GM21526 (cell line): ENCODE measurements around the gene ODAD4.
A peak's percentile ranks its signal among the peaks of the same experiment; 100 is the strongest.

Source experiments
- ATAC-seq: cut with Tn5 transposase; IDR thresholded peaks from one replicate; pipeline ENCODE4 v1.9.1; 2021; ENCODE audit warnings: moderate library complexity; ENCODE audit not compliant: unreplicated experiment, low FRiP score

Gene ODAD4

DNA sequence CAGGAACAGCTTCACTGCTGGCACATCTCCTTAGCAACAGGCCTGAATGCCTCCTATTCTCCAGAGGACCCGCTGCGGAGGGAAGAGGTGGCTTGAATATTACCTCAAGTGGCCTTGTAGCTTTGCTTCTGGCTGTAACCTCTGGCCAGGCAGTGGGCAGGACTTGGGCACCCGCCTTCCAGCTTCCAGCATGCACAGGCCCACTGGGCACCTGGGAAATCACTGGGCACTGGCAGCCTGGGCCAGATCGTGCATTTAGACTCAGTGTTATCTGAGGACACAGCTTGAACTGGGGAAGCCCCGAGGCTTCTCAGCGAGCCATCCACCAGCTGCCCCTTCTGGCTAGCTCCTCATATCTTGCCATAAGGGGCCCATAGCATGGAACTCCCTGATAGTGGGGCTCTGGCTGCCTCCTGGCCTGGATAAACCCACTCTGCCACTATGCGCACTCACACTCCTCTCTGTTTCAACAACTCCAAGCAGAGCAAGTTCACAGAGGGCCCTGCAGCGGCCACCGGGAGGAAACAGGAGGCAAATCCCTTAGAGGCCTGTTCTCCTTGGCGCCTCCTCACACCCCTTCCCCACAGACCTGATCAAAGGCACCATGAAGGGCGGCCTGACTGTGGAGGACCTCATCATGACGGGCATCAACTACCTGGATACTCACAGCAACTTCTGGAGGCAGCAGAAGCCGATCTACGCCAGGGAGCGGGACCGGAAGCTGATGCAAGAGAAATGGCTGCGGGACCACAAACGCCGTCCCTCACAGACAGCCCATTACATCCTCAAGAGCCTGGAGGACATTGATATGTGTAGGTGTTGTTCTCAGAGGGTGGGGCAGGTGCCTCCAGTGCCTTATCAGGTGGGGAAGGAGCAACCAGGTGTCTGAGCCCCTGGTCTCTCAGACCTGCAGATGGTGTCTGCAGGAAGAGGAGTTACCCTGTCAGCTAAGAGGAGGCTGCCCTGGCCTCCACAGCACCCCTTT is 7.8 kb downstream of the ODAD4 start:
- no peak for ATAC-seq

DNA sequence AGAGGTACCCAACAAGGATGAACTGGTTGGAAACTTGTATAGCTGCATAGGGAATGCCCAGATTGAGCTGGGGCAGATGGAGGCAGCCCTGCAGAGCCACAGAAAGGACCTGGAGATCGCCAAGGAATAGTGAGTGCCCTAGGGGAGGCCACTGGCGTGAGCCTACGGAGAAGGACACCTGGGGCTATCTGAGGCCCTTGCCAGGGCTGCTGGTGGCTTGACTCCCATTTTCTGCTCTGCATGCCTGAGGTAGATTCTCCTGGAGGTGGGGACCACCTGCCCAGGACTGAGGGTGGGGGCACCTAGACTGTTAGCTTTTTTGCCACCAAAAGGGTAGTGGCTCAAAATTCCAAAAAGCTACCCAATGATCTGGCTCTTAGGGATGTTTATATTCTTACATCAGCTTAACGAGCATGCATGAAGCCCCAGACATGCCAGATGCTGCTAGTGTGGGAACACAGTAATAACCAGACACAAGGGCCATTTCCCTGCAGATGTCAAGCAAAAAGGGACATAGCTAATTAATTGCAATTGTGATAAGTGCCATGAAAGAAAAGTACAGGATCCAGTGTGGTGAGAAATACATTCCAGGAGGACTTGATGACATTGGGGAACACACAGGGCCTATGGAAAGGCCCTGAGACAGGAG is 8.8 kb downstream of the ODAD4 start:
- ATAC-seq = no peak

DNA sequence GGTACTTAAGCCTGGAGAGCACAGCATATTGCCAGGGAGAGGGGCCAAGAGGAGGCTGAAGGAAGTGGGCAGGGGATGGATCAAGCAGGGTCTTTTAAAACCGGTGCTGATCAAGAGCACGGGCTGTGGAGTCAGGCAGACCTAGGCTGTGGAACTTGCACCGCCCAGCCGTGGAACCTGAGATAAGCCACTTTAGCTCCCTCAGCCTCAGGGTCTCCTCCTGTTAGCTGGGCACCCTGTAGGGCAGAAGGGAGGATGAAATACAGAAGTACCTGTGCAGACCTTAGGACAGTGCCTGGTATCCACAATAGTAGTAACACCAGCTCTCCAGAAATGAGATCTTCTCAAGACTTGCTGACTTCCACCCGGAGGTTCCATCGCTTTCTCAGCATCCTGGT is 9.3 kb downstream of the ODAD4 start:
- ATAC-seq = no peak

DNA sequence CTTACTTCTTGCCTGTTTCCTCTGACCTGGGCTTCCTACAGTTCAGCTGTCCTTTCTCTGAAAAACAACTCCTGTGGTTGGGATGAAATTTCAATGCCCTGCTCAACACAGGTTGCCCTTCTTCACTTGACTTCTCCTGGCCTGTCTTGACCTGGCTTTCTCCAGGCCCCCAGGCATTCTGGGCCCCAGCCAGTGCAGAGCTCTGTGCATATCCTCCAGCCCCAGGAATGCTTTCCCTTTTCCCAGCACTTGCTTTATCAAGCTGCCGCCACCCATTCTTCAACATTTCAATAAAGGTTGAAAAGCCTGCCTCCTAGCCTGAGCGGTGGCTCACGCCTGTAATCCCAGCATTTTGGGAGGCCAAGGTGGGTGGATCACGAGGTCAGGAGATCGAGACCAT is 10.8 kb downstream of the ODAD4 start:
- no peak for ATAC-seq

DNA sequence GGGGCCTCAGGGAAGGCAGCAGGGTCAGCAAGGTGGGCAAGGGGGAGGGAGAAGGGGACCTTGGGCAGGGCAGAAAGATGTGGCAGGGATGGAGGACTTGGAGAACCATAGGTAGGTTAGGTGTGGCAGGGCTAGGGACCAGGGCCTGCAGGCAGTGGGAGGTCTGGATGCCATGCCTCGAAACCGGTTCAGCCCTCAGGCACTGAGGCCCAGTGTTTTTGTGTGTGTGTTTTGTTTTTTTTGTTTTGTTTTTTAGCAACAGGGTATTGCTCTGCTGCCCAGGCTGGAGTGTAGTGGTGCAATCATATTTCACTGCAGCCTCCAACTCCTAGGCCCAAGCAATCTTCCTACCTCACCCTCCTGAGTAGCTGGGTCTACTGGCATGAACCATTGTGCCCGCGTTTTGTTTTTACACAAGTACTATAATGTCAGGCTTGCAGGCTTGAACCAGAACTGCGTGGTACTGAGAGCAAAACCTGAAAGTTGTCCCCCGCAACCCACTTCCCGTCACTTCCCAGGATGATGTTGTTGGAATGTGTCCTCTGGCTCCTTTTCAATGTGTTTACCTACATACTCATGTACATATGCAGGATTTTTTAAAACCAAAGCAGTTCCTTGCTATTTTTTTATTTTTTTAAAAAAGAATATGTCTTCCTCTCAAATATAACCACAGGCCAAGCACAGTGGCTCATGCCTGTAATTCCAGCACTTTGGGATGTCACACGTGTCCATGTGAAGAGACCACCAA is 12.4 kb downstream of the ODAD4 start:
- ATAC-seq = no peak

DNA sequence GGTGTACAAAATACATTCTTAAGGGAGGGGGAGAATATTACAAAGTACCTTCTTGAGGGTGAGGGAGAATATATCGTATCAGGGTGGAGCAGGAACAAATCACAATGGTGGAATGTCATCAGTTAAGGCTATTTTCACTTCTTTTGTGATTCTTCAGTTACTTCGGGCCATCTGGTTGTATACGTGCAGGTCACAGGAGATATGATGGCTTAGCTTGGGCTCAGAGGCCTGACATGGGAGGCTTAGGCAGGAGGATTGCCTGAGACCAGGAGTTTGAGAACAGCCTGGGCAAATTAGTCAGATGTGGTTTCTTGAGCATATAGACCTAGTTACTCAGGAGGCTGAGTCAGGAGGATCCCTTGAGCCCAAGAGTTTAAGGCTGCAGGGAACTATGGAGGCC is 13.1 kb downstream of the ODAD4 start:
- ATAC-seq = no peak

DNA sequence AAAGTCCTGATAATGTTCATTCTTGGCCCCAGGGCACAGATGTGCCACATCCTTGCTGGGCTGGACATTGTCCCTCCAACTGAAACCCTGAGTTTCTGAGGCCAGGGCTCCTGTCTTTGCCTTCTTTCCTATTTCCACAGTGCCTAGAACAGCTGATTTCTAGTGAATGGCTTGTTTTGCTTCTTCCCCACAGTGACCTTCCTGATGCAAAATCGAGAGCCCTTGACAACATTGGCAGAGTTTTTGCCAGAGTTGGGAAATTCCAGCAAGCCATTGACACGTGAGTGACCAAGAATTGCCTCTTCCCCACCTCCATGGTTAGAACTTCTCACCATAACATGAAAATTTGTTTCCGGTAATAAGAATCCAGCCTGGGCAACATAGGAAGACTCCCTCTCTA is 14.5 kb downstream of the ODAD4 start:
- no peak for ATAC-seq

DNA sequence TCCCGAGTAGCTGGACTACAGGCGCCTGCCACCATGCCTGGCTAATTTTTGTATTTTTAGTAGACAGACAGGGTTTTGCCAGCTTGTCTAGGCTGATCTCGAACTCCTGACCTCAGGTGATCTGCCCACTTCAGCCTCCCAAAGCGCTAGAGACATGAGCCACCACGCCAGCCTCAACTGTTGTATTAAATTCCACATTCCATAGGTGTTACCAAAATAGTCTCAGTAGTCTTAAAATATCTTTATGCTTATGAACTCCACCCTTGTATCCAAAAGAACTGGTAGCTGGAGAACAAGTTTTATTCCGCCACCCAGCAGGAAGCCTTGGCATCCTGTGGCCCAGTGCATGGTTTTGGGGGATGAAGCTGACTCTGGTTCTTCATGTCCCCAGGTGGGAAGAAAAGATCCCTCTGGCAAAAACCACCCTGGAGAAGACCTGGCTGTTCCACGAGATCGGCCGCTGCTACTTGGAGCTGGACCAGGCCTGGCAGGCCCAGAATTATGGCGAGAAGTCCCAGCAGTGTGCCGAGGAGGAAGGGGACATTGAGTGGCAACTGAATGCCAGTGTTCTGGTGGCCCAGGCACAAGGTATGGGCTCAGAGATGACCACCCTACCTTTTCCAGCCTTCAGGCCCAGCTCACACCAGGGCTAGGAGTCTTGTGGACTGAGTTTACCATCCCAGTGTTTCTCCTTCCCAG is 18.5 kb downstream of the ODAD4 start:
- no peak for ATAC-seq

DNA sequence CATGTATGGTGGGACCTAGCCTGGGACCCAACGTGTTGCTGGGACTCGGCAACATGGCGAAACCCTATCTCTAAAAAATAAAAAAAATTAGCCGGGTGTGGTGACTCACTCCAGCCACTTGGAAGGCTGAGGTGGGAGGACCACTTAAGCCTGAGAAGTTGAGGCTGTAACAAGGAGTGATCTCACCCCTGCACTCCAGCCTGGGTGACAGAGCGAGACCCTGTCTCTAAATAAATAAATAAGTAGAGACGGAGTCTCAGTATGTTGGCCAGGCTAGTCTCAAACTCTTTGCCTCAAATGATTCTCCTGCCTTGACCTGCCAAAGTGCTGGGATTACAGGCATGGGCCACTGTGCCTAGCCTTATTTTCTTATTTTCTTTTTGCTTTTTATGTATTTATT is 26.1 kb downstream of the ODAD4 start:
- ATAC-seq = no peak

DNA sequence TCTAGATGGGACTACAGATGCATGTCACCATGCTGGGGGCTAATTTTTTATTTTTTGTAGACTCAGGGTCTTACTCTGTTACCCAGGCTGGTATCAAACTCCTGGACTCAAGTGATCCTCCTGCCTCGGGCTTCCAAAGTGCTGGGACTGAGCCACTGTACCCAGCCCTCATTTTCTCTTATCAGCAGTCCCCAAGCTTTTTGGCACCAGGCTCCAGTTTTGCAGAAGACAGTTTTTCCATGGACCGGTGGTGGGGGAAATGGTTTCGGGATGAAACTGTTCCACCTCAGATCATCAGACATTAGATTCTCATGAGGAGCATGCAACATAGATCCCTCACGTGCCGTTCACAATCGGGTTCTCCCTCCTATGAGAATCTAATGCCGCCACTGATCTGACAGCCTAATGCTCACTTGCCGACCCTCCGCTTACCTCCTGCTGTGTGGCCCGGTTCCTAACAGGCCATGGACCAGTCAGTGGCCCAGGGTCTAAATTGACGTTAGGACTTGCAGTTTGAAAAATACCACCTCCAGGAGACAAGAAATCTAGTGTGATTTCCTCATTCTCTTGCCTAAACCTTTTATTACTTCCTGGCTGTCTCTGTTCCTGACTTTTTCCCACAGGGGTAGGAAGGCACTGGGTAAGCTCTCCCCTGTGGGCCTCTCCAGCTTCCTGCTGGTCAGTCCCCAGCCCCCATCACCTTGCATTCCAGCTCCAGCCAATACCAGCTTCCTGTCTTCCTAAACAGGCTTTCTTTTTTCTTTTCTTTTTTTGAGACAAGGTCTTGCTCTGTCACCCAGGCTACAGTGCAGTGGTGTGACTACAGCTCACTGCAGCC is 26.8 kb downstream of the ODAD4 start:
- ATAC-seq = no peak

DNA sequence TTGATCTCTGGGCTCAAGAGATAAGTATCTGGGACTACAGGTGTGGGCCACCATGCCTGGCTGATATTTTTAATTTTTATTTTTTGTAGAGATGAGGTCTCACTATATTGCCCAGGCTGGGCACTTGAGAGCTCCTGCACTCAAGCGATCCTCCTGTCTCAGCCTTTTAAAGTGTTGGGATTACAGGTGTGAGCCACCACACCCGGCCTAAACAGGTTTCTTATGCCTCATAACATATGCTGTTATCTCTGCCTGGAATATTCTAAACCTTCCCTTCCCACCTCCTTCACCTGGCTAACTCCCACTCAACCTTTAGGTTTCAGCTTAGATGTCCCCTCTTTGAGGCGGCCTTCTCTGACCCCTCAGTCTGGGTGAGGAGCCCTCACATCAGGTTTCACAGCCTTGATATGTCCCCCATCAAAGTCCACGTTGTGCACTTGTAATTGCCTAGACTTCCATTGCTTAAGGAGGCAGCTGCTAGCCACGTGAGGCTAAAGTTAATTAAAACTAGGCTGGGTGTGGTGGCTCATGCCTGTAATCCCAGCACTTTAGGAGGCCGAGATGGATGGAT is 27.5 kb downstream of the ODAD4 start:
- no peak for ATAC-seq

DNA sequence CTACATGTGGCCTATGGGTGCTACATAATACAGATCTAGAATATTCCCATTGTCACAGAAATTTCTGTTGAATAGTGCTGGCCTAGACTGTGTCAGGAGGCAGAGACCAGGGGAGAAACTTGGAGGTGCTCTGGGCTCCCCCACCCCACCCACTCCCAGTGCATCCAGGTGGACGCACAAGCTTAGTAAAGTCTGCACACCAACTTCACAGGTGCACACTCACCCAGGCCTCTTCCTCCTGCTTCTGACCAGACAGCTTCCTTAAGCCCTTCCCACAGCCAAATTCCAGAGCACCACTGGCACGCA is 28.6 kb downstream of the ODAD4 start:
- ATAC-seq = no peak

DNA sequence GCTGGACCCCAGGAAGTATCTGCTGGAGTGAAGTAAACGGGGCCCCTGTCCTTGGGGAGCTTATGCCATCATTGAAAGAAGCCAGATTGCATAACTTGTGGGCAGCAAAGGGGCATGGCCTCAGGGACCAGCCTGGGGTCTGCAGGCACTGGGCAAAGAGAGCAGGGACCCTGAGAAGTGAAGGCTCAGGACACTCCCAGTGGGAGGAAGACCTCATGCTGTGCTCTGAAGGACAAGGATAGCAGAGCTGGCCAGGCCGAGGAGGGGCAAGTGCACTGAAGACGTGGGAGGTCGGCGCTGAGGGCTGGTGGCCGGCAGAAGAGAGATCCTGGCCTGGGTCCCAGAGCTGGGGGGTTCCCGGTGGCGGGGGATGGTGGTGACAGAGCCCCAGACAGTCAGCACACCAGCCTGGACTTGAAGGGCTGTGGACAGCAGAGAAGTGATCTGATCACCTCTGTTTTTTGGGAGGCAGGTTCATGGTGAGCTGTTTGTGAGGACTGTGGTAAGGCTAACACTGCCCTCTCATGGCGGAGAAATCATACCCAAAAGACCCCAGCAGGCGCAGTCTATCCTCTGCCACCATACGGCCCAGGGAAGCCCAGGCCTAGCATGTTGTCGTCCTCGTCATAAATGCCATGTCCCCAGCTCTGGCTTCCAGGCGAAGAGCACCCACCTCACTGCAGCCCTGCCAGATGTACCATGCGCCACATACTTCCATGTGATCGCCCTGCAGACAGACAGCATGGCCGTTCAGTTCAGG is 29.1 kb downstream of the ODAD4 start:
- no peak for ATAC-seq

DNA sequence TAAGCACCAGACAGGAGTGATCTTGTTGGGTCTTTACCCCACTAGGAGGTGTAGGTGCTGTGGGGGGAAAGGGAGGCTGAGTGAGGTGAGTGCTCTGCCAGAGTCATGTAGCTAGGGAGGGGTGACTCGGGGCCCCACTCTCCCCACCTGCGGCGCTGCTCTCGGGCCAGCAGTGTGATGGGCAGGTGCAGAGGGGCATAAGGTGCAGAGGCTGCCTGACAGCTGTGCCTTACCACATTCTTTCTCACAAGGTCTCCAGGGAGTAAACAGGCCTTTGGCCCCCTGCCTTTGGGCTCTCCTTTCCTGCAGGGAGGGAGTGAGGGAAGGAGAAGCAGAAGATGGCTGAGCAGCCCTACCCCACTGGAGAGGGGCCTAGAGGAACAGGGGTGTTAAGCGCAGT is 31.7 kb downstream of the ODAD4 start:
- no peak for ATAC-seq

DNA sequence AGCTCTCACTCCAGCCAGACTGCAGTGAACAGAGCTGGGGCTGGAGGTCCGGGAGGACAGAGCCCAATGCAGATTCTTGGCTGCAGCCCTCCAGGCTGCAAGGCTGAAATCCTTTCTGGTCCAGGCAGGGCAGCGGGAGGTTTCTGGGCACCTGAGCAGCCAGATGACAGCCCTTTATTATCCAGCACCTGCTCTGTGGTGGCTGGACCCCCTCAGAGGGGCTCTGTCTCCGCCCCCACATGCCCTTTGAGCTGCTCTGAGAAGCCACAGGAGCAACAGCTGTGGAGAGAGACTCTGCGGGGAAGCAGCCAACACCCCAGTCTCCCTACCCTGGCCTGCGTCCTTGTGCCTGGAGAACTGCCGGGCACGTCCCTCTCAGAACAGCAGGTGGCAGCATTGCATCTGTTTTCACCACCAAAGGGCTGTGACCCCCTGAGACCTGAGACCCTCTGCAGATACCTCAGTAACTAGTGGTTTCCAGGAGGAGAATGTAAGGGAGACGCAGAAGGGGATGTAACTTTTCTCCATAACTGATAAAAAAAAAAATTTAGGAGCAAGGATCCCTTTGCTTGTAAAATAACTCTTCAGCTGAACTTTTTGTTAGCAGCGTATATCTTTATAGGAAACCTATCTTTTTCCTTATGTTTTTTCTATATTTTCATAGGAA is 32.5 kb downstream of the ODAD4 start:
- ATAC-seq = no peak

DNA sequence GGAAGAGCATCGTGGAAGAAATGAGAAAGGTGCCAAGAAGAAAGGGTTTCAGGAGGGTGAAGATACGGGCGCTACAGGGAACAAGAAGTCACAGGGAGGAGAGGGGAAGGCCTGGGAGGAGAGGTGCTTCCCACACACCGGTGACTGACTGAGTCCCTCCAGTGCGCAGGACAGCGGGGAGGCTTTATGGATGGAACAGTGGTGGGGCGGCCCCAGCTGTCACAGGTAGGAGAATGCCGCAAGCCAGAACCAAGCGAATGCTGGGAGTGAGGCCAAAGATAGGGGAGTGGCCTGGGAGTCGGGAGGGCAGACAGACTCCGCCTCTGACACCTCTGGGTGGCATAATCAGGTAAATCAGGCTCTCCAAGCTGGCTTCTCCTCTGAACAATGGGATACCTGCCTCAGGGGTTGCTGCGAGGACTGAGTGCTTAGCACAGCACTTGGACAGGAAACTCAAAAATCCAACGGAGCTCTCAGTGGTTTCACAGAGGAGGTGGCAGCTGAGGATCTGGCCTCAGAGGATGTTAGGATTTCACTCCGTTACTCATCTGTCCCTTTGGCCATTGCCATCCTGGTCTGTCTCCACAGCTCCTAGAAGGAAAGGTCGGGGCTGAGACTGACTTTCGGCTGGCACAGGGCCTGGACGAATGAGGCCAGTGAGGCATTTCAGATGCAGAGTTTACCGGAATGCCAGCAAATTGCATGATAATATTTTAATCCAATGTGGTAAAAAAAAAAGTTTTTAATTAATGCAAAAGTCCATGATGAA is 35.5 kb downstream of the ODAD4 start:
- ATAC-seq = no peak

DNA sequence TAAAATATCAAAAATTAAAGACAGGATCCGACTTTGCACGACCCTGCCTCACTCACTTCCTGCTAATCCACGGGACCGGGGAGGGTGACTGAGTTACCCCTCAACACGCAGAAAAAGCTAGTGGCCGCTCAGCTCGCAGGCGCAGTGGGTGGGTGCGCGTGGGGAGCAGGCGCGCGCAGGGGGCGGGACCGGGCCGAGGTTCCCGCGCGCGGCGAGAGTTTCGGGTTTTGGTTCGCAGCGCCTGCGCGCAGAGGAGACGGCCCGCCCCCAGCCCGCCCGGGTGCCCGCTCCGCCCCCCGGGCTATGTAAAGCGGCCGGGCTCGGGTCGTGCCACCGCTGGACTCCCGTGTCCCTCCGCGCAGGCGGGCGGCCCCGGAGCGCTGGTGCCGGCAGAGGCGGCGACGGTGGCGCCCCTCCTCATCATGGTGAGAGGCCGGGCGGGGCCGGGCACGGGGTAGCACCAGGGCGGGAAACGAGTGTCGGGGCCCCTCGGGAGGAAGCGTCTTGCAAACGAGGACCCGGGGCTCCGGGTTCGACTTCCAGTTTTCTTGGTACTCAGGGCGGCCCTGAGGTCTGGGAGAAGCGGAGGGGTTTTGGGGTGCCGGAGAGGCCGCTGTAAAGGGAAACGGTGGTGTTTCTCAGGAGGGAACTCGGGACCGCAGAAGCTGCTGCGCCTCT is 36.2 kb downstream of the ODAD4 start, which contains the start of gene CNP:
TSS of gene CNP (plus strand) at position 333 of the 678 bp plus-strand sequence. CDS start at position 423, 90 bp downstream.
- ATAC-seq = peak; percentile 53
